Thoracic aorta (tissue), 2 donors: ENCODE data around the gene DAGLA. TPM values are rescaled to one million over a fixed set of nuclear protein-coding genes. Genes with fewer than 3 reads are reported as not detected.

ENCODE experiments used
- ATAC-seq: fragments of 150-250 bp; one replicate; pipeline ENCODE4 v1.8.0; 2017; ENCODE audit warnings: low read depth; ENCODE audit not compliant: insufficient number of reproducible peaks, low FRiP score
- DNase-seq: peaks from one replicate; pipeline ENCODE4 v3.0.0-alpha.2; 2020; ENCODE audit warnings: low spot score
- H3K27ac ChIP-seq, 2 donors: fragments of 200-600 bp; sonication (generic); 1 replicate in 1 of 2; 2 replicates in 1 of 2; pipeline ENCODE4 v1.5.1; 2016; ENCODE audit warnings: mild to moderate bottlenecking in 2 of 2, moderate library complexity in 2 of 2
- H3K27me3 ChIP-seq: fragments of 200-600 bp; sonication (generic); replicated peaks from 2 replicates; pipeline ENCODE4 v1.6.0; 2016; ENCODE audit warnings: mild to moderate bottlenecking; ENCODE audit not compliant: insufficient read depth
- H3K36me3 ChIP-seq: fragments of 200-600 bp; sonication (generic); one replicate; pipeline ENCODE4 v1.5.1; 2016
- H3K4me1 ChIP-seq, 2 donors: fragments of 200-600 bp; sonication (generic); 1 replicate in 1 of 2; 2 replicates in 1 of 2; pipeline versions ENCODE4 v1.5.1 to v1.6.0; 2016; ENCODE audit warnings: low read depth in 2 of 2, mild to moderate bottlenecking in 1 of 2; ENCODE audit not compliant: control insufficient read depth in 1 of 2
- H3K4me3 ChIP-seq: fragments of 200-600 bp; sonication (generic); 2 replicates; pipeline ENCODE4 v1.5.1; 2016; ENCODE audit warnings: mild to moderate bottlenecking
- H3K9me3 ChIP-seq: fragments of 200-600 bp; sonication (generic); 2 replicates; pipeline ENCODE4 v1.5.1; 2016
- total RNA-seq, 2 donors: library from RNA; depleted of rRNA; stranded (reverse); fragments of >200 nt; gene quantifications; one replicate each; pipeline versions ENCODE4 v1.1.0 to v1.2.3, GENCODE V29; 2016
- TF ChIP-seq, protein P1 (sequence below): fragments of 200-600 bp; sonication (generic); IDR thresholded peaks from one replicate; pipeline ENCODE4 v1.5.1; 2019; ENCODE audit warnings: antibody characterized with exemption

The DAGLA gene
- total RNA-seq, 2 donors from 2014 or later = 1.2 to 1.4 TPM

DNA sequence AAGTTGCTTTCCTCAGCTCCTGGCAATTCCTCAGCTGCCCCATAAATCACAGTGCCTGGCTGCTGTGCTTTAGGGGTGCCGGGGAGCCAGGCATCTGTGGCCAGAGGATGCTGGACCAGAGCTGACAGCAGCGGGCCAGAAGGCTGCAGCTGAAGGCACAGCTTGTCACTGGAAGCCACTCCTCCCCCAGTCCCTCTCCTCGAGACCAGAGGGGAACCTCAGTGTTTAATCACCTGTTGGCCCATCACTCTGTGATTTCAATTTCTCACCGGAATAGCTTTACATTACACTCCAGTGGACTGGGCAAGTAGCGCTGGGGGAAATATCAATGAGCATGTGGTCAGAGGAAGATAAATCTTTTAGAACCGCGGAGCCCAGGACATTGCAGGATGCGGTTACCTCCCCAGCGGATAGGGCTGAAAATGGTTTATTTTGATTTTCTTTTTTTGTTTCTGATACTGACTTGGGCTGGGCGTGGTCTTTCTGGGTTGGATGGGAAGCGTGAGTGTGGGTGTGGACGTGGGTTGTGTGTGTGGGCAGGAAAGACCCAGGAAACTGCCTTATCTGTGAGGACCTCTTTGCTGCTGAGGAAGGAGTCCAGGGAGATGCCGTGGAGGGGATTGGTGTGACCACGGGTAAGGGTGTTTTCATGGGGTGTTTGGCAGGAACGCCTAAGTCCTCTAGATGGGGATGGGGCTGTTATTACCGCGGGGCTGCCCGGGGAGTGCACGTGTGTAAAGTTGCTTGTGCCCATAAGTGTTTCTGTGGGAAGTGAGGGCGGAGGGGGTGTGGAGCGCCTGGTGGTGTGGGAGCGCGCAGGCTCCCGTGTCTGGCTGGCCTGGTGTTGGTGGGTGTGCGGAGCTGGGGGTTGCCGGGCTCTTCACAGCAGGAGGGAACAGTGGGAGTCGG lies 4.0 kb downstream of the DAGLA start:
- DNase-seq = no peak
- Histone ChIP-seq H3K36me3 (no peaks in the 10 kb centered on the region), H3K27ac (no peak overlapping the region), H3K4me3 (no peak overlapping the region), H3K9me3 (no peaks in the 10 kb centered on the region), H3K4me1 (no peaks in the 10 kb centered on the region), H3K27me3 (no peaks in the 10 kb centered on the region)
- TF ChIP-seq, protein P1, sequence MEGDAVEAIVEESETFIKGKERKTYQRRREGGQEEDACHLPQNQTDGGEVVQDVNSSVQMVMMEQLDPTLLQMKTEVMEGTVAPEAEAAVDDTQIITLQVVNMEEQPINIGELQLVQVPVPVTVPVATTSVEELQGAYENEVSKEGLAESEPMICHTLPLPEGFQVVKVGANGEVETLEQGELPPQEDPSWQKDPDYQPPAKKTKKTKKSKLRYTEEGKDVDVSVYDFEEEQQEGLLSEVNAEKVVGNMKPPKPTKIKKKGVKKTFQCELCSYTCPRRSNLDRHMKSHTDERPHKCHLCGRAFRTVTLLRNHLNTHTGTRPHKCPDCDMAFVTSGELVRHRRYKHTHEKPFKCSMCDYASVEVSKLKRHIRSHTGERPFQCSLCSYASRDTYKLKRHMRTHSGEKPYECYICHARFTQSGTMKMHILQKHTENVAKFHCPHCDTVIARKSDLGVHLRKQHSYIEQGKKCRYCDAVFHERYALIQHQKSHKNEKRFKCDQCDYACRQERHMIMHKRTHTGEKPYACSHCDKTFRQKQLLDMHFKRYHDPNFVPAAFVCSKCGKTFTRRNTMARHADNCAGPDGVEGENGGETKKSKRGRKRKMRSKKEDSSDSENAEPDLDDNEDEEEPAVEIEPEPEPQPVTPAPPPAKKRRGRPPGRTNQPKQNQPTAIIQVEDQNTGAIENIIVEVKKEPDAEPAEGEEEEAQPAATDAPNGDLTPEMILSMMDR = no peak
- ATAC-seq = no peak

- no peak overlapping the region for H3K4me3 ChIP-seq
- no peaks in the 10 kb centered on the region for H3K36me3 ChIP-seq
- TF ChIP-seq, protein P1 = no peak
- DNase-seq = no peak
- H3K27me3 ChIP-seq = no peaks in the 10 kb centered on the region
- ATAC-seq = no peak
- H3K4me1 ChIP-seq = no peaks in the 10 kb centered on the region
- no peaks in the 10 kb centered on the region for H3K9me3 ChIP-seq
- no peak overlapping the region for H3K27ac ChIP-seq
Measured at GRCh38 chr11:61684870-61685616, 4.9 kb downstream of the DAGLA start.

DNA sequence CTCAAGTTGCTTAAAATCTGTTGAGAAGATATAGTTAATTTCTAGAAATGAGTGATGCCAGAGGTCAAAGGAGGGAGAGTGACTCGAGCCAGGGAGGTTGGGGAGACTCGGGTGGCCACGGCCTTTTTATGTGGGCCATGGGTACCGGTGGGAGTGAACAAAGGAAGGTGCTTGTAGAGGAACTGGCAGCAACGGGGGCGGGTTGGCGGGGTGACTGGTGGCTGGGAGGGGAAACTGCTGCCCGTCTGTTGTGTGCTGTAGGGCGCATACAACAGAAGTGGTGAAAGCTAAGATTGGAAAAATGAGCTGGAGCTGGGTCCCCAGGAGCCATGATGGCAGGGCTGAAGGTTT lies 5.4 kb downstream of the DAGLA start:
- ATAC-seq = no peak
- TF ChIP-seq, protein P1 = no peak
- Histone ChIP-seq H3K4me1 (no peaks in the 10 kb centered on the region), H3K27me3 (no peaks in the 10 kb centered on the region), H3K9me3 (no peaks in the 10 kb centered on the region), H3K27ac (no peak overlapping the region), H3K4me3 (no peak overlapping the region), H3K36me3 (no peaks in the 10 kb centered on the region)
- DNase-seq = no peak

- no peak for ATAC-seq
- H3K4me1 ChIP-seq = no peaks in the 10 kb centered on the region
- TF ChIP-seq, protein P1 = no peak
Measured at GRCh38 chr11:61686066-61686465, 5.9 kb downstream of the DAGLA start.

DNA sequence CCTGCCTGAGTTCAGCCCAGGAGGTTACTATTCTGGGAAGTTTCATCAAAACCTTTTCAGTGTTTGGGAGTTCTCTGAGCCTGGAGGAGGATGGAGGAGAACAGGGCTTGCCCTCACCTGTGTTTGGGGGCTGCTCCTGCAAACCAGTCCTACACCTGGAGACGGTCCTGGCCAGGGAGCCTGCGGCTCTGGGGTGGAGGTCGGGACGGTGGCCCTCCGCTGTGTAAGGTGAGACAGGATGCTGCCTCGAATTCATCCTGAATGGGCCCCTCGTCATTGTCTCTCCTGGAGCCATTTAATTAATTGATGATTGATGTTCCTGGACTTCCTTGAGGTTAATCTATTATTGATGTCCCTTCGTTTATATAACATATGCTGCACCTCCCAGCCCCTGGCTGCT lies 6.3 kb downstream of the DAGLA start:
- ATAC-seq (no peak), DNase-seq (no peak)
- Histone ChIP-seq H3K4me3 (no peak overlapping the region), H3K27me3 (no peaks in the 10 kb centered on the region), H3K36me3 (no peaks in the 10 kb centered on the region), H3K9me3 (no peaks in the 10 kb centered on the region), H3K27ac (no peak overlapping the region), H3K4me1 (no peaks in the 10 kb centered on the region)
- TF ChIP-seq, protein P1 = no peak

More at GRCh38 chr11:61686066-61686465, 5.9 kb downstream of the DAGLA start:
- Histone ChIP-seq H3K4me3 (no peak overlapping the region), H3K36me3 (no peaks in the 10 kb centered on the region), H3K9me3 (no peaks in the 10 kb centered on the region), H3K27me3 (no peaks in the 10 kb centered on the region), H3K27ac (no peak overlapping the region)
- no peak for DNase-seq
